SH-SY5Y (cell line): ENCODE results near the gene PTCD1.

ENCODE experiments used
- GATA2 ChIP-seq: IDR thresholded peaks from 2 replicates; pipeline ENCODE4 v1.6.1; 2011; ENCODE audit warnings: mild to moderate bottlenecking, low read depth, low read length
- GATA3 ChIP-seq: IDR thresholded peaks from 2 replicates; pipeline ENCODE4 v1.6.1; 2011; ENCODE audit warnings: low read depth, mild to moderate bottlenecking, low read length, moderate library complexity

DNA sequence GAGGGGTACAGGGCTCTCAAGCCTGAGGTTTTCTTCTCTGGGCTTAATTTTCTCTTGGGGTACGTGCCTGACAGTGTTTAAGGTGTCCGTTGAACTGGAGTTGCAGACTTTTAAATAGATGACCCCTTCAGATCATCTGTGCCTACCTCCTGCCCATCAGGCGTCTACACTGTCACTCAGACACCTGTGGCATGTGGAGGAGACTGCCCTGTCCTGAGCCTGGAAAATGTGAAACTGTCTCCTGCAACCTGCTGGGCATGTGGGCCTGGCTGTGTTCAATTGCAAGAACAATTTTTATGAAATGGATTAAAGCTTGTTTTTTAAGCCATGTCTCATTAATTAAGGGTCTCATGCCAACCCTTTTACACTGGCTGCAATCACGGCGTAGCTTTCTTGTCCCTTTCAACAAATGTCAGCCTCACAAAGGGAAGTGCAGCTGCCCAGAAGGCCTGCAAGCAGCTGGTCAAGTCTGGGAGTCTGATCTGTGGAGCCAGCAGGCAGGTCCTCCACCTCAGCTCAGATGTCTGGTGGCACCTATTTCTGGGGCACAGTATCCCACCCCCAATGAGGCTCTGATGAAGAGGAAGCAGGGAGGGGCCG lies 18.6 kb upstream of the PTCD1 start:
- TF ChIP-seq GATA2: no peak
- TF ChIP-seq GATA3: no peak
